Activated CD4-positive, alpha-beta T cell treated with anti-CD3 and anti-CD28 coated beads, Interleukin-2, amount 10 ng/mL, durations not matched to agents 7 days and 5 days (primary cell): Measurements from ENCODE around the gene ALDH1L1. TPM values are rescaled to one million over a fixed set of nuclear protein-coding genes. Genes with fewer than 3 reads are reported as not detected.

Experiments used
- CTCF ChIA-PET: fragments of 350-600 bp; sonication (Branson Sonifier 250); formaldehyde crosslinking; loops from one replicate; lab custom pipeline; 2021; ENCODE audit warnings: antibody characterized with exemption; lab: Charles Lee
- POLR2A ChIA-PET: fragments of 350-600 bp; sonication (Branson Sonifier 250); formaldehyde crosslinking; loops from one replicate; lab custom pipeline; 2021; ENCODE audit warnings: antibody characterized with exemption; lab: Charles Lee
- DNase-seq: peaks from one replicate; pipeline ENCODE4 v3.0.0-alpha.2; 2020
- H3K27ac Mint-ChIP-seq: one replicate; pipeline ENCODE4 v1.8.0; 2021; ENCODE audit warnings: mild to moderate bottlenecking, moderate library complexity, mixed read lengths
- H3K27me3 Mint-ChIP-seq: one replicate; pipeline ENCODE4 v1.8.0; 2021; ENCODE audit warnings: mixed read lengths
- H3K36me3 Mint-ChIP-seq: one replicate; pipeline ENCODE4 v1.8.0; 2021; ENCODE audit warnings: low read depth, mixed read lengths
- H3K4me1 Mint-ChIP-seq: one replicate; pipeline ENCODE4 v1.8.0; 2021; ENCODE audit warnings: mixed read lengths
- H3K4me3 Mint-ChIP-seq: one replicate; pipeline ENCODE4 v1.8.0; 2021; ENCODE audit warnings: mild to moderate bottlenecking, moderate library complexity, mixed read lengths
- H3K9me3 Mint-ChIP-seq: one replicate; pipeline ENCODE4 v1.8.0; 2021; ENCODE audit warnings: mixed read lengths
- total RNA-seq, 2 experiments: library from RNA; stranded (reverse); gene quantifications; one replicate each; pipeline ENCODE4 v1.2.3, GENCODE V29; 2021

ALDH1L1 gene
- total RNA-seq = not detected

- ChIA-PET POLR2A (no interaction called here), CTCF (no interaction called here)
- DNase-seq = no peak
- H3K27ac Mint-ChIP-seq = no peak within 1 kb of the TSS
- H3K9me3 Mint-ChIP-seq = no peaks in the 10 kb centered on the region
- no peaks in the 10 kb centered on the region for H3K36me3 Mint-ChIP-seq
- H3K4me3 Mint-ChIP-seq = no peak within 1 kb of the TSS
- peaks cover 47% of the 10 kb centered on the region for H3K27me3 Mint-ChIP-seq
- H3K4me1 Mint-ChIP-seq = peaks cover 3% of the 10 kb centered on the region
Measured at GRCh38 chr3:126180477-126181397, at the start of gene ALDH1L1. Gene ALDH1L1 (minus strand): TSS chr3:126180586. CDS start chr3:126160979, 19,607 bp downstream.

- H3K27me3 Mint-ChIP-seq = peaks cover 37% of the 10 kb centered on the region
- H3K27ac Mint-ChIP-seq = no peak overlapping the region
- DNase-seq = no peak
- peaks cover 2% of the 10 kb centered on the region for H3K9me3 Mint-ChIP-seq
- CTCF ChIA-PET = no interaction called here
- POLR2A ChIA-PET = no interaction called here
- H3K4me1 Mint-ChIP-seq = no peaks in the 10 kb centered on the region
- no peak overlapping the region for H3K4me3 Mint-ChIP-seq
- no peaks in the 10 kb centered on the region for H3K36me3 Mint-ChIP-seq
Measured at GRCh38 chr3:126226374-126226773, 46.0 kb upstream of the ALDH1L1 start.

GRCh38 chr3:126216416-126216815 lies 36.0 kb upstream of the ALDH1L1 start:
- CTCF ChIA-PET = no interaction called here
- Mint-ChIP-seq H3K27me3 (peaks cover 58% of the 10 kb centered on the region), H3K4me1 (no peaks in the 10 kb centered on the region), H3K4me3 (no peak overlapping the region), H3K27ac (no peak overlapping the region), H3K36me3 (no peaks in the 10 kb centered on the region), H3K9me3 (no peaks in the 10 kb centered on the region)
- no peak for DNase-seq
- POLR2A ChIA-PET = no interaction called here

- no peaks in the 10 kb centered on the region for H3K36me3 Mint-ChIP-seq
- H3K27ac Mint-ChIP-seq = no peak overlapping the region
- peaks cover 47% of the 10 kb centered on the region for H3K27me3 Mint-ChIP-seq
- ChIA-PET POLR2A (no interaction called here), CTCF (no interaction called here)
- no peaks in the 10 kb centered on the region for H3K4me1 Mint-ChIP-seq
- no peak for DNase-seq
- H3K9me3 Mint-ChIP-seq = no peaks in the 10 kb centered on the region
- no peak overlapping the region for H3K4me3 Mint-ChIP-seq
Measured at GRCh38 chr3:126213379-126214028, 33.1 kb upstream of the ALDH1L1 start.

- peaks cover 46% of the 10 kb centered on the region for H3K27me3 Mint-ChIP-seq
- POLR2A ChIA-PET = no interaction called here
- no peak for DNase-seq
Measured at GRCh38 chr3:126212620-126213378, 32.4 kb upstream of the ALDH1L1 start.

GRCh38 chr3:126212250-126212619 lies 31.8 kb upstream of the ALDH1L1 start:
- no peak for DNase-seq
- H3K4me1 Mint-ChIP-seq = no peaks in the 10 kb centered on the region
- H3K9me3 Mint-ChIP-seq = no peaks in the 10 kb centered on the region
- ChIA-PET CTCF (interaction anchor here (1.3 kb wide), 1 partner anchor 14 kb away, joined by 3 read pairs; no protein-coding TSS in a partner anchor), POLR2A (no interaction called here)
- no peak overlapping the region for H3K27ac Mint-ChIP-seq
- H3K27me3 Mint-ChIP-seq = peaks cover 43% of the 10 kb centered on the region
- no peaks in the 10 kb centered on the region for H3K36me3 Mint-ChIP-seq
- H3K4me3 Mint-ChIP-seq = no peak overlapping the region

More at GRCh38 chr3:126212620-126213378, 32.4 kb upstream of the ALDH1L1 start:
- H3K27ac Mint-ChIP-seq = no peak overlapping the region
- no peaks in the 10 kb centered on the region for H3K9me3 Mint-ChIP-seq
- CTCF ChIA-PET = interaction anchor here (1.3 kb wide), 1 partner anchor 14 kb away, joined by 3 read pairs; no protein-coding TSS in a partner anchor
- H3K4me1 Mint-ChIP-seq = no peaks in the 10 kb centered on the region
- H3K4me3 Mint-ChIP-seq = no peak overlapping the region
- no peaks in the 10 kb centered on the region for H3K36me3 Mint-ChIP-seq

GRCh38 chr3:126211569-126211968 lies 31.2 kb upstream of the ALDH1L1 start:
- peak overlapping the region; percentile 7 for H3K4me3 Mint-ChIP-seq
- H3K36me3 Mint-ChIP-seq = no peaks in the 10 kb centered on the region
- H3K27ac Mint-ChIP-seq = no peak overlapping the region
- no peak for DNase-seq
- H3K27me3 Mint-ChIP-seq = peaks cover 40% of the 10 kb centered on the region
- CTCF ChIA-PET = no interaction called here
- no peaks in the 10 kb centered on the region for H3K9me3 Mint-ChIP-seq
- POLR2A ChIA-PET = no interaction called here
- H3K4me1 Mint-ChIP-seq = no peaks in the 10 kb centered on the region

GRCh38 chr3:126210606-126211005 lies 30.2 kb upstream of the ALDH1L1 start:
- Mint-ChIP-seq H3K27ac (no peak overlapping the region), H3K4me1 (no peaks in the 10 kb centered on the region), H3K4me3 (no peak overlapping the region), H3K27me3 (peaks cover 37% of the 10 kb centered on the region), H3K9me3 (no peaks in the 10 kb centered on the region), H3K36me3 (no peaks in the 10 kb centered on the region)
- POLR2A ChIA-PET = no interaction called here
- DNase-seq = no peak
- CTCF ChIA-PET = interaction anchor here (1.1 to 1.3 kb wide), 2 partner anchors 11 to 13 kb away, joined by 3 to 5 read pairs; no protein-coding TSS in a partner anchor

- POLR2A ChIA-PET = no interaction called here
- CTCF ChIA-PET = interaction anchor here (1.3 kb wide), 1 partner anchor 10 kb away, joined by 3 read pairs; no protein-coding TSS in a partner anchor
- DNase-seq = no peak
Measured at GRCh38 chr3:126209741-126210140, 29.4 kb upstream of the ALDH1L1 start.

GRCh38 chr3:126208606-126209256 lies 28.3 kb upstream of the ALDH1L1 start:
- Mint-ChIP-seq H3K9me3 (no peaks in the 10 kb centered on the region), H3K4me3 (no peak overlapping the region), H3K36me3 (no peaks in the 10 kb centered on the region), H3K4me1 (no peaks in the 10 kb centered on the region), H3K27ac (no peak overlapping the region), H3K27me3 (peaks cover 24% of the 10 kb centered on the region)
- ChIA-PET CTCF (interaction anchor here (1.5 kb wide), 1 partner anchor 10 kb away, joined by 6 read pairs; no protein-coding TSS in a partner anchor), POLR2A (no interaction called here)
- no peak for DNase-seq

More at GRCh38 chr3:126209741-126210140, 29.4 kb upstream of the ALDH1L1 start:
- Mint-ChIP-seq H3K4me3 (no peak overlapping the region), H3K36me3 (no peaks in the 10 kb centered on the region), H3K27ac (no peak overlapping the region), H3K27me3 (peaks cover 33% of the 10 kb centered on the region), H3K9me3 (no peaks in the 10 kb centered on the region), H3K4me1 (no peaks in the 10 kb centered on the region)

GRCh38 chr3:126208182-126208581 lies 27.8 kb upstream of the ALDH1L1 start:
- Mint-ChIP-seq H3K9me3 (no peaks in the 10 kb centered on the region), H3K4me3 (no peak overlapping the region), H3K4me1 (no peaks in the 10 kb centered on the region), H3K27me3 (peaks cover 20% of the 10 kb centered on the region), H3K36me3 (no peaks in the 10 kb centered on the region), H3K27ac (no peak overlapping the region)
- ChIA-PET POLR2A (no interaction called here), CTCF (interaction anchor here (1.5 kb wide), 1 partner anchor 9 kb away, joined by 6 read pairs; no protein-coding TSS in a partner anchor)
- no peak for DNase-seq

GRCh38 chr3:126207166-126207565 lies 26.8 kb upstream of the ALDH1L1 start:
- ChIA-PET POLR2A (no interaction called here), CTCF (interaction anchor here (1.5 kb wide), 1 partner anchor 8 kb away, joined by 6 read pairs; no protein-coding TSS in a partner anchor)
- Mint-ChIP-seq H3K36me3 (no peaks in the 10 kb centered on the region), H3K27me3 (peaks cover 18% of the 10 kb centered on the region), H3K4me3 (no peak overlapping the region), H3K9me3 (no peaks in the 10 kb centered on the region), H3K4me1 (no peaks in the 10 kb centered on the region), H3K27ac (no peak overlapping the region)
- no peak for DNase-seq
